Tibial artery (tissue), 4 donors: ENCODE measurements around the gene KIRREL3.

ENCODE experiments used
- DNase-seq, 2 donors: peaks; one replicate each; pipeline ENCODE4 v3.0.0-alpha.2; 2019
- H3K27ac ChIP-seq, 2 donors: fragments of 200-600 bp; sonication (generic) in 1 of 2; 1 replicate in 1 of 2; 2 replicates in 1 of 2; pipeline ENCODE4 v1.5.1; 2018 to 2019; ENCODE audit warnings: mild to moderate bottlenecking in 1 of 2
- H3K27me3 ChIP-seq, 2 donors: fragments of 200-600 bp; sonication (generic) in 1 of 2; one replicate each; pipeline versions ENCODE4 v1.5.1 to v1.6.0; 2016 to 2019
- H3K36me3 ChIP-seq, 3 donors: fragments of 200-600 bp; sonication (generic) in 2 of 3; one replicate each; pipeline ENCODE4 v1.5.1; 2016 to 2019; ENCODE audit warnings: mild to moderate bottlenecking in 2 of 3
- H3K4me1 ChIP-seq, 4 donors: fragments of 200-600 bp; sonication (generic) in 2 of 4; 1 replicate in 3 of 4; 2 replicates in 1 of 4; pipeline ENCODE4 v1.5.1; 2016 to 2019
- H3K4me3 ChIP-seq, 2 donors: fragments of 200-600 bp; sonication (generic) in 1 of 2; 1 replicate in 1 of 2; 2 replicates in 1 of 2; pipeline ENCODE4 v1.5.1; 2018 to 2019; ENCODE audit warnings: mild to moderate bottlenecking in 2 of 2
- H3K9me3 ChIP-seq, 3 donors: fragments of 200-600 bp; sonication (generic) in 1 of 3; one replicate each; pipeline ENCODE4 v1.5.1; 2016 to 2019
- intact Hi-C: fragments of 100-400 bp; cut with DNase I; formaldehyde crosslinking; loops from one replicate; pipeline ENCODE4 v1.15.0; 2023; ENCODE audit warnings: low total_unique reads
- TF ChIP-seq, protein P1 (sequence below), 2 experiments: fragments of 200-600 bp in 1 of 2; fragments of 450-650 bp in 1 of 2; IDR thresholded peaks; one replicate each; pipeline ENCODE4 v1.5.1; 2017 to 2019; ENCODE audit warnings: antibody characterized with exemption in 2 of 2, mild to moderate bottlenecking in 1 of 2, moderate library complexity in 1 of 2

The KIRREL3 gene

DNA sequence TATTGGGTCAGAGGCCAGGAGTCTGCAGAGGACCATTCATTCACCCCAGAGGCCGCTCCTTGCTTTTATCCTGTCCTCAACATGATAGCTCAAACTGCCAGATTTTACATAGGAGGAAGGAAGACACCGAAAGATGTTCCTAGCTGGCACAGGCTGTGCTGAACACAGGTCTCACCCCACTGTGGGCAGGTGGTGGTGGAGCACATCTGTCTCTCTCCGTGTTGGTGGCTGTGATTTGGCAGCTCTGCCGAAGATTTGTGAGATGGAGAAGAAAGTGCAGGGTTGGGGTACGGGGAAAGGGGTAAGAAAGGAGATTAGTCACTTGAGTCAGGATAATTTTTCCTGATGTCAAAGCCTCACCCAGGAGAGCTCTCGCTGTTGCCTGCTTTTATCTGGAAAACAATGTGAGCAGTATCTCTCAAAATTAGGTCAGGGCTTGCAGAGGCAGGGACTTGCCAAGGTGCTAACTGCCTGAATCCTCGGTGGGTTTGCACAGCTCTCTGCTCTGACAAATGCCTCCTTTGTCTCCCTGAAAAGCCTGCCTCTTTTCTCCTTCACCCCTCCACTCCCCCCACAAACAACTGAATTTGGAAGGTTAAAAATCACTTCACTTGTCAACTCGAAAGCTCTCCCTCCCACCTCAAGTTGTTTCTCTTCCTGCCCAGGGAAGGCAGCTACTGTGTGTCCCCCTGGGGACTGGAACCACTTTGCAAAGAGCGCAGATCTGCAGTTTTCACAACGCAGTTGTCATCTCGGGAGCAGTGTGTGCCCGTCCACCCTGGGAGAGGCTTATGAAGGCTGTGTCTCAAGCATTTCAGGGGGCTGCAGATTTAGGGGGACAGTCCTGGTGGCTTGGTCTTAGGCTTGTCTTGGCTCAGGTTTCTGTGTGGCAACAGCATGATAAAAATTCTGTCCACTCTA is 345.4 kb downstream of the KIRREL3 start:
- Histone ChIP-seq H3K4me1 (no peaks in the 10 kb centered on the region), H3K27me3 (no peaks in the 10 kb centered on the region), H3K9me3 (no peaks in the 10 kb centered on the region), H3K4me3 (no peak overlapping the region), H3K36me3 (no peaks in the 10 kb centered on the region), H3K27ac (no peak overlapping the region)
- no peak for DNase-seq
- intact Hi-C loops, result no loop called here
- TF ChIP-seq, protein P1, sequence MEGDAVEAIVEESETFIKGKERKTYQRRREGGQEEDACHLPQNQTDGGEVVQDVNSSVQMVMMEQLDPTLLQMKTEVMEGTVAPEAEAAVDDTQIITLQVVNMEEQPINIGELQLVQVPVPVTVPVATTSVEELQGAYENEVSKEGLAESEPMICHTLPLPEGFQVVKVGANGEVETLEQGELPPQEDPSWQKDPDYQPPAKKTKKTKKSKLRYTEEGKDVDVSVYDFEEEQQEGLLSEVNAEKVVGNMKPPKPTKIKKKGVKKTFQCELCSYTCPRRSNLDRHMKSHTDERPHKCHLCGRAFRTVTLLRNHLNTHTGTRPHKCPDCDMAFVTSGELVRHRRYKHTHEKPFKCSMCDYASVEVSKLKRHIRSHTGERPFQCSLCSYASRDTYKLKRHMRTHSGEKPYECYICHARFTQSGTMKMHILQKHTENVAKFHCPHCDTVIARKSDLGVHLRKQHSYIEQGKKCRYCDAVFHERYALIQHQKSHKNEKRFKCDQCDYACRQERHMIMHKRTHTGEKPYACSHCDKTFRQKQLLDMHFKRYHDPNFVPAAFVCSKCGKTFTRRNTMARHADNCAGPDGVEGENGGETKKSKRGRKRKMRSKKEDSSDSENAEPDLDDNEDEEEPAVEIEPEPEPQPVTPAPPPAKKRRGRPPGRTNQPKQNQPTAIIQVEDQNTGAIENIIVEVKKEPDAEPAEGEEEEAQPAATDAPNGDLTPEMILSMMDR (IDR thresholded peaks at IDR 0.05), result no peak

DNA sequence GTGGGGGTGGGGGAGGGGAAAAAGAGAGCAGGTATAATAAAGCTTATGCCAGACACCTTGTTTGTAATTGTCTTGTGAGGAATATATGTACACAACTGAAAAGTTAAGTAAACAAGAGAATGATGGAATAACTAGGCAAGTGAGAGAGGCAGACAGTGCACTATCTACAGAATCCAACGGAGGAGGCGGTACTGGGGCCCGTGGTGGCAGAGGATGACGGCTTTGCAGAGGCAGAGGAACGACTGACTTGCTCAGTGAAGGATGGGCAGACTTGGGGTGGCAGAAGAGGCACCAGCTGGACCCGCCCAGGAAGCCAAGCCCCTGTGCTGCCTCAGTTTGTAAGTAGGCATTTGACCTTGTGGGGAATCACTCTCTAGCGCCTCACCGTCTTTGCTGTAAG is 347.5 kb downstream of the KIRREL3 start:
- TF ChIP-seq, protein P1 (IDR thresholded peaks at IDR 0.05), result no peak
- intact Hi-C loops, result no loop called here
- no peak overlapping the region for H3K4me3 ChIP-seq
- H3K27me3 ChIP-seq, result no peaks in the 10 kb centered on the region
- H3K4me1 ChIP-seq, result no peaks in the 10 kb centered on the region
- H3K9me3 ChIP-seq, result no peaks in the 10 kb centered on the region
- H3K27ac ChIP-seq, result no peak overlapping the region
- DNase-seq, result no peak
- no peaks in the 10 kb centered on the region for H3K36me3 ChIP-seq

DNA sequence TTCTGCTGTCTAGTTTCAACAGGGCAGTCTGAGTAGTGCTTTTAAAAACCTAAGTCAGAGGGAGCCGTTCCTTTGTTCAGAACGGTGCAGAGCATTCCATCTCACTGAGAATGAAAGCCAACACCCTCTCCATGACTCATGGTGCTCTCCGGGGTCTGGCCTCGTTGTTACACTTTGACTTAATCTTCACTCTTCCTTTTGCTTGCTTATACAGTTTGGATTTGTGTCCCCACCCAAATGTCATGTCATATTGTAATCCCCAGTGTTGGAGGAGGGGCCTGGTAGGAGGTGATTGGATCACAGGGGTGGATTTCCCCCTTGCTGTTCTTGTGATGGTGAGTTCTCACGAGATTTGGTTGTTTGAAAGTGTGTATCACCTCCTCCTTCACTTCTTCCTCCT is 352.8 kb downstream of the KIRREL3 start:
- DNase-seq, result no peak
- TF ChIP-seq, protein P1 (IDR thresholded peaks at IDR 0.05), result no peak
- intact Hi-C loops, result no loop called here

DNA sequence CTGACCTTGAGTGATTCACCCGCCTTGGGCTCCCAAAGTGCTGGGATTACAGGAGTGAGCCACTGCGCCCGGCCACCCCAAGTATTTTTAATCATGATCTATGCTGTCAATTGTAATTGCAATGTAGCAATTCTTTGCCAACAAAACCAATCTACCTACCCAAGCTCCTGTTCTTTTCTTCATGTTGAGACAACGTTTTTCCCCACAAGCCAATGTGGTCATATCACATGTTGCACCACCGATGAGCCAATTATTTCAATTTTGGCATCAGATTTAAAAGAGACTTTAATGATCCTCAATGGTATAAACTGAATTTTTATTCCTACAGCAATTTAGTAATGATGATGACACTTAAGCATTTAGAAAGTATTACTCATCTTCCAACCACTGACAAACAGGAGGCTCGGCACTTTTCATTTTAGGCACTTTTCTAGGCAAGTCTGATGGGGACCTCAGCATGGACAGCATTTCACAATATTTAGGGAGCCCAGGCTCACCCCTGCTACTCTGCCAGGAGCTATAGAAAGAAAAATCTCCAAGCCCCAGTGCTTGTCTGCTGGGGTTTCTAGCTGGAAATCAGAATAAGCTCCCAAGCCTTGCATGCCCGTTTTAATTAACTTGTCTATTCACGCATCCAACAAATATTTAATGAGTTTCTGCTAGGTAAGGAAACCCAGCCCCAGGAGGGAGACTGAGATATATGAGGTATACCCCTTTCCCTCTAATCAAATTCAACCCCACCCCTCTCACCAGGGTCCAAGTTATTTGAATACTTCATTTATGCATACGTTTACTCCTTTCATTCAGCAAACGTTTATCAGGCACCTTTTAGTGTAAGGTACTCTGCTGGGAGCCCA is 353.6 kb downstream of the KIRREL3 start:
- Histone ChIP-seq H3K4me1 (no peaks in the 10 kb centered on the region), H3K27ac (no peak overlapping the region), H3K9me3 (no peaks in the 10 kb centered on the region), H3K36me3 (no peaks in the 10 kb centered on the region), H3K4me3 (no peak overlapping the region), H3K27me3 (no peaks in the 10 kb centered on the region)
- TF ChIP-seq, protein P1 (IDR thresholded peaks at IDR 0.05), result no peak
- DNase-seq, result no peak
- intact Hi-C loops, result no loop called here

More for the DNA sequence above, 352.8 kb downstream of the KIRREL3 start:
- Histone ChIP-seq H3K36me3 (no peaks in the 10 kb centered on the region), H3K4me1 (no peaks in the 10 kb centered on the region), H3K9me3 (no peaks in the 10 kb centered on the region), H3K4me3 (no peak overlapping the region), H3K27me3 (no peaks in the 10 kb centered on the region), H3K27ac (no peak overlapping the region)

DNA sequence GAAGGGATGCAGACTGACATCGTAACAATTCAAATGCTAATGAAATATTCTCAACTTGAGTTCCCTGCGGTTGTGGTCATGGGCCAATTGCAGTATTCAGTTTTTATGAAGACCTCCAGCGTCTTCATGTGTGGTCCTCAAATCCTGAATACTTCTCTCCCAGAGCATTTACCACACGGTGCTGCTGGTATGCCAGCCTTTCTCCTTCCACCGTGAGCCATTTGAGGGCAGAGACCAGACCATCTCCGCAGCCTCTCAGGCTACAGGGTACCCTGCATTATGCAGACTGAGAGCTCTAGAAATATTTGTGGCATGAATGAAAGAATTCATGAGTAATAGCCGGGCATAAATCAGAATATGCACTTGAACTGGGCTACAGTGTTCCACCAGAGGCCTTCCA is 355.4 kb downstream of the KIRREL3 start:
- intact Hi-C loops, result no loop called here

More for the DNA sequence above, 355.4 kb downstream of the KIRREL3 start:
- no peak overlapping the region for H3K27ac ChIP-seq
- no peaks in the 10 kb centered on the region for H3K27me3 ChIP-seq
- H3K9me3 ChIP-seq, result no peaks in the 10 kb centered on the region
- TF ChIP-seq, protein P1 (IDR thresholded peaks at IDR 0.05), result no peak
- H3K4me3 ChIP-seq, result no peak overlapping the region
- no peak for DNase-seq
- no peaks in the 10 kb centered on the region for H3K36me3 ChIP-seq
- H3K4me1 ChIP-seq, result no peaks in the 10 kb centered on the region
